GM18505 (cell line): Measurements from ENCODE around the gene IL6ST.
"Not testable (repeated sequence)": the region's sequence is repeated elsewhere in the genome, so short reads cannot be mapped to it uniquely, and the experiment has no call there.

Experiments
- ATAC-seq: cut with Tn5 transposase; IDR thresholded peaks from one replicate; pipeline ENCODE4 v1.9.1; 2021; ENCODE audit not compliant: unreplicated experiment
- POLR2A ChIP-seq: IDR thresholded peaks from 4 replicates; pipeline ENCODE4 v1.6.1; 2011; ENCODE audit warnings: borderline replicate concordance; ENCODE audit not compliant: insufficient read depth, insufficient read length; ENCODE audit errors: extremely low read depth

Gene IL6ST

GRCh38 chr5:55994998-55995914 lies 493 bp upstream of the IL6ST start:
- TF ChIP-seq POLR2A, result peak; percentile 63
- peak; percentile 96 for ATAC-seq

- no peak for TF ChIP-seq POLR2A
- ATAC-seq, result no peak
Measured at GRCh38 chr5:55993731-55994494, 850 bp downstream of the IL6ST start.

DNA sequence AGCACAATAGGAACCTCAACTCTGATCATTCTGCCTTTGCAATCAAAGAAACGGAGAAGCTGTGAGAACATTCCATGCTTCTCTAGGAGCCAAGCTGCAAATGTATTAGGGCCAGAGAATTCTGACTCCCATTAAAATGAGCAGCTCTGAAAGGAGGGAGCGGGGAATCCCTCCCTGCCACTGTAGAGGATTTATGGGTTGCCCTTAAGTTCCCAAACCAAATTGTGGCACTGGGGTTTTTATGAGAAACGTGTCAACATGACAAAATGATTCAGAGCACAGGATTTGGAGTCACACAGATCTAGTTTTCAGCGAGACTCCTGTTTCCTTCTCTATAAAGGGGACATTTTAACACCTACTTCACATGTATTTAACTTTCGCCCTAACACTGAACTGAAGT lies 1.8 kb downstream of the IL6ST start:
- no peak for TF ChIP-seq POLR2A
- ATAC-seq, result no peak

DNA sequence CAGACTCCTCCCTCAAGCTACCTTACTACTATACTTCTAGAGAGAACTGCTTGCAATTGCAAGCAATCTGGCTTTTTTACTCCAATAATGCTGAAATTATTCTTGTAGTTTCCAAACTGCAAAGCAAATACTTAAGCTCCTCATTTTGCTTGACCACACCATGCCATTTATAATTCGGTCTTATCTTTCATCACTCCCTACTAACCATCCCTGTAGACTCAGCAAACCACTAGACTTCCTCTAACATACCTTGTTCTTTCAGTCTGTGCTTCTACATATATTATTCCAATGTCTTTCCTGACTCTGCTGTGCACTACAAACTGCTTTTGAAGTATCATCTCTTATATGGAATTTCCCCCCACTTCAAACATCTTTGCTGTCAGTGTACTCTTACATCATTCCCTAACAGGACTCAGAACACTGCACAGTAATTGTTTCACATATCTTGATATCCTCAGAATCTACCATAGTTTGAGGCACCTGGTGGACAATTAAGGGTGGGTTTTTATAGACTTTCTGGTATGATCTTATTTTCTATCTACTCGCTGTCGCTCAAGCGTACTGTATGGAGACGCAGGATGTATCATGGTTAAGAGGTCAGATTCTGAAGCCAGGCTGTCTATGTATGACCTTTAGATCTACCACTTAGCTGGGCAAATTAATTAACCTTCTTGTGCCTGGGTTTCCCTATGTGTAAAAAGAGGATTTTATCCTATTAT lies 2.8 kb downstream of the IL6ST start:
- no peak for ATAC-seq
- TF ChIP-seq POLR2A, result no peak

- ATAC-seq, result not testable (repeated sequence)
Measured at GRCh38 chr5:55990895-55991294, 3.9 kb downstream of the IL6ST start.

DNA sequence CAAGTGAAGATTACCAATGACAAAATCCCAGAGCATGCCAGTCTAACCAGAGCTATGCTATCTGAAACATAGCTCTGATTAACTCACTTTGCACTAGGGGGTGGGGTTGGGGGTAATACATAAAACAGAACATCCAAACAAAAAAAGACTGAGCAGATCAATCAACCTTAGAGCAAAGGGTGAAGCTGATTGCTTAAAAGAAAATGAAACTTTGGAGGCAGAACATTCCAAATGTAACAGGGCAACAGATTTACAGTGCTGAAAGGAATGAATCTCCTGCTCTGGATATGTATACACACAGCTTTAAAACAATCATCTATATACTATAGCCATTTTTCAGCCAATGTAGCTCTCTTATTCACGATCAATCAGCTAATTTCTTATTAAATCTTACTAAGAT lies 4.9 kb downstream of the IL6ST start:
- ATAC-seq, result no peak
- TF ChIP-seq POLR2A, result no peak

GRCh38 chr5:55988979-55989638 lies 5.7 kb downstream of the IL6ST start:
- no peak for TF ChIP-seq POLR2A
- no peak for ATAC-seq

DNA sequence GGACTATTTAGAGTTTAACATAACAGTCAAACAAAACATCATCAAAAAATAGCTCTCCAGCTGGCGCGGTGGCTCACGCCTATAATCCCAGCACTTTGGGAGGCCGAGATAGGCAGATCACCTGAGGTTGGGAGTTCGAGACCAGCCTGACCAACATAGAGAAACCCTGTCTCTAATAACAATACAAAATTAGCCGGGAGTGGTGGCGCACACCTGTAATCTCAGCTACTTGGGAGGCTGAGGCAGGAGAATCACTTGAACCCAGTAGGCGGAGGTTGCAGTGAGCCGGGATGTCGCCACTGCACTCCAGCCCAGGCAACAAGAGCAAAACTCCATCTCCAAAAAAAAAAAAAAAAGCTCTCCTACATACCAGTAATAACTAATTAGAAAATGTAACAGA lies 6.3 kb downstream of the IL6ST start:
- not testable (repeated sequence) for ATAC-seq

- ATAC-seq, result no peak
- TF ChIP-seq POLR2A, result no peak
Measured at GRCh38 chr5:55986931-55987330, 7.8 kb downstream of the IL6ST start.

DNA sequence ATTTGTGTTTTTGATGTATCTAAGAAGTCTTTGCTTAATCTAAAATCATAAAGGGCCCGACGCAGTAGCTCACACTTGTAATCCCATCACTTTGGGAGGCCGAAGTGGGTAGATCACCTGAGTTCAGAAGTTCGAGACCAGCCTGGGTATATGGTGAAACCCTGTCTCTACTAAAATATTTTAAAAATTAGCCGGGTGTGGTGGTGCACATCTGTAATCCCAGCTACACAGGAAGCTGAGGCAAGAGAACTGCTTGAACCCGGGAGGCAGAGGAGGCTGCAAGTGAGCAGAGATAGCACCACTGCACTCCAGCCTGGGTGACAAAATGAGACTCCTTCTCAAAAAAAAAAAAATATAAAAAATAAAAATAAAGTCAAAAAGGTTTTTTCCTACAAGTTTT lies 9.6 kb downstream of the IL6ST start:
- TF ChIP-seq POLR2A, result no peak
- ATAC-seq, result no peak

DNA sequence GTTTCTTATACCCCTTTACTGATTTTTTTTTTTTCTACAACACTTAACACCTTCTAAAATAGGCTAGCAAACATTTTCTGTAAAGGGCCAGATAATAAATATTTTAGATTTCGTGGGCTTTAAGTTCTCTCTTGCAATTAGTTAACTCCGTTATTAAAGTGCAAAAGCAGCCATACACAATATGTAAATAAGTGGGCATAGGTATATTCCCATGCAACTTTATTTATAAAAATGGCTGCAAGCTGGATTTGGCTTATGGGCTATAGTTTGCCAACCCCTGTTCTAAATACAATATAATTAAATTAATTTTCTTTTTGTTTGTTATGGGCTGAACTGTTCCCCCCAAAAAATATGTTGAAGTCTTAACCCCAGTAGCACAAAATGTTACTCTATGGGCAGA lies 10.8 kb downstream of the IL6ST start:
- ATAC-seq, result no peak

DNA sequence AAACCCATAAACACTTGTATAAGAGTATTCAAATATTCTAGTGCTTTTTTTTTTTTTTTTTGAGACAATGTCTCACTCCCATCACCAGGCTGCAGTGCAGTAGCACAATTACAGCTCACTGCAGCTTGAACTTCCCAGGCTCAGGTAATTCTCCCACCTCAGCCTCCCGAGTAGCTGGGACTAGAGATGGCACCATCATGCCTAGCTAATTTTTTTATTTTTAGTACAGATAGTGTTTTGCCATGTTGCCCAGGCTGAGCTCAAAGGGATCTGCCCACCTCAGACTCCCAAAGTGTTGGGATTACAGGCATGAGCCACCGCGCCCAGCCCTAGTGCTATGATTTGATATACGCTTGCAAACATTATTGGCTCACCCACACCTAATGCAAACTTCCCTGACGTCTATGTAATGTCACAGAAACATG lies 11.8 kb downstream of the IL6ST start:
- no peak for TF ChIP-seq POLR2A
- ATAC-seq, result no peak

More for the DNA sequence above, 10.8 kb downstream of the IL6ST start:
- no peak for TF ChIP-seq POLR2A

- ATAC-seq, result no peak
- no peak for TF ChIP-seq POLR2A
Measured at GRCh38 chr5:55973296-55973695, 21.5 kb downstream of the IL6ST start.

GRCh38 chr5:55969956-55970355 lies 24.8 kb downstream of the IL6ST start:
- no peak for TF ChIP-seq POLR2A

DNA sequence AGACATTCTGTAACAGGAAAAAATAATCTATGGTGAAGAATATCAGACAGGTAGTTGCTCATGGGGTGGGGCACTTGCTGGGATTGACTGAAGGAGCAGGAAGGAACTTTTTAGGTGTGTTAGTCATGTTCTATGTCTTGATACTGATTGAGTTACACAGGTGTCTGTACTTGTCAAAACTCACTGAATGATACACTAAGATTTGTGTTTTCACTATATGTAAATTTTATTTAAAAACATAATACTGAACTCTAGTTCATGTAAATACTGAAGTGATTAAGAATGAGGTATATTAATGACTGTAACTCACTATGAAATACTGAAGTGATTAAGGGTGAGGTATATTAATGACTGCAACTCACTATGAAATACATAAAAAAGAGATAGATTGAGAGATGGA lies 28.5 kb downstream of the IL6ST start:
- no peak for TF ChIP-seq POLR2A
- no peak for ATAC-seq

More at GRCh38 chr5:55969956-55970355, 24.8 kb downstream of the IL6ST start:
- no peak for ATAC-seq
